HEK293 (cell line): Measurements from ENCODE around the gene HIPK2.

Experiments used
- CTCF ChIA-PET: fragments of 350-600 bp; formaldehyde crosslinking; extraction: SDS; loops from one replicate; lab custom pipeline; 2021; ENCODE audit warnings: antibody characterized with exemption; lab: Yijun Ruan, JAX
- POLR2A ChIA-PET: fragments of 300-600 bp; formaldehyde crosslinking; extraction: SDS; loops from one replicate; lab custom pipeline; 2020; ENCODE audit warnings: antibody characterized with exemption, inconsistent platforms; lab: Yijun Ruan, JAX
- H3K27ac ChIP-seq: fragments of 200-500 bp; sonication (Bioruptor generic); 2 replicates; pipeline ENCODE4 v1.5.1; 2014; ENCODE audit warnings: low read depth, low read length, control low read depth, inconsistent platforms; ENCODE audit errors: extremely low read depth
- H3K36me3 ChIP-seq, 2 experiments: fragments of 200-500 bp in 1 of 2; sonication (Bioruptor generic) in 1 of 2; 1 replicate in 1 of 2; 2 replicates in 1 of 2; pipeline ENCODE4 v1.5.1; 2014 to 2017; ENCODE audit warnings: inconsistent platforms in 2 of 2, low read length in 2 of 2; ENCODE audit not compliant: control insufficient read depth in 2 of 2, insufficient read depth in 1 of 2
- H3K4me1 ChIP-seq: fragments of 200-500 bp; sonication (Bioruptor generic); 2 replicates; pipeline ENCODE4 v1.5.1; 2014; ENCODE audit warnings: mild to moderate bottlenecking, low read length, inconsistent platforms; ENCODE audit not compliant: control insufficient read depth, insufficient read depth
- H3K4me3 ChIP-seq: 2 replicates; pipeline ENCODE4 v1.5.1; 2011; ENCODE audit warnings: low read depth, mild to moderate bottlenecking, control low read depth, low read length, moderate library complexity
- H3K9me3 ChIP-seq: fragments of 200-500 bp; sonication (Bioruptor generic); 2 replicates; pipeline ENCODE4 v1.5.1; 2014; ENCODE audit warnings: low read depth, low read length, inconsistent platforms; ENCODE audit not compliant: control insufficient read depth, insufficient read depth
- AEBP2 ChIP-seq: fragments of 450-650 bp; formaldehyde crosslinking; IDR thresholded peaks from 2 replicates; pipeline ENCODE4 v1.5.1; 2016; ENCODE audit warnings: missing biosample characterization, missing genetic modification characterization, borderline replicate concordance
- EGR2 ChIP-seq: fragments of 450-650 bp; formaldehyde crosslinking; IDR thresholded peaks from 2 replicates; pipeline ENCODE4 v1.5.1; 2016; ENCODE audit warnings: low read depth, missing biosample characterization, missing genetic modification characterization
- FEZF1 ChIP-seq: fragments of 450-650 bp; formaldehyde crosslinking; IDR thresholded peaks from 2 replicates; pipeline ENCODE4 v1.5.1; 2016; ENCODE audit warnings: missing biosample characterization, missing genetic modification characterization
- MYNN ChIP-seq: fragments of 450-650 bp; formaldehyde crosslinking; IDR thresholded peaks from 2 replicates; pipeline ENCODE4 v1.5.1; 2016; ENCODE audit warnings: missing biosample characterization, missing genetic modification characterization, borderline replicate concordance
- OSR2 ChIP-seq: fragments of 450-650 bp; formaldehyde crosslinking; IDR thresholded peaks from 2 replicates; pipeline ENCODE4 v1.5.1; 2016; ENCODE audit warnings: missing biosample characterization, missing genetic modification characterization
- SCRT1 ChIP-seq: fragments of 450-650 bp; formaldehyde crosslinking; IDR thresholded peaks from 2 replicates; pipeline ENCODE4 v1.5.1; 2016; ENCODE audit warnings: missing biosample characterization, missing genetic modification characterization, borderline replicate concordance
- SCRT2 ChIP-seq: fragments of 450-650 bp; formaldehyde crosslinking; IDR thresholded peaks from 2 replicates; pipeline ENCODE4 v1.5.1; 2016; ENCODE audit warnings: missing biosample characterization, missing genetic modification characterization
- SETDB1 ChIP-seq: IDR thresholded peaks from one replicate; pipeline ENCODE4 v1.6.1; 2017; ENCODE audit warnings: mild to moderate bottlenecking, low read length, moderate library complexity, mixed read lengths; ENCODE audit not compliant: insufficient read length
- SP2 ChIP-seq: fragments of 450-650 bp; formaldehyde crosslinking; IDR thresholded peaks from 2 replicates; pipeline ENCODE4 v1.5.1; 2016; ENCODE audit warnings: missing biosample characterization, missing genetic modification characterization
- TRIM28 ChIP-seq: IDR thresholded peaks from 2 replicates; pipeline ENCODE4 v1.6.1; 2011; ENCODE audit warnings: low read length, control low read depth, borderline replicate concordance
- ZBTB10 ChIP-seq: fragments of 450-650 bp; formaldehyde crosslinking; IDR thresholded peaks from 2 replicates; pipeline ENCODE4 v1.5.1; 2016; ENCODE audit warnings: missing biosample characterization, missing genetic modification characterization
- ZFP37 ChIP-seq: fragments of 450-650 bp; formaldehyde crosslinking; IDR thresholded peaks from 2 replicates; pipeline ENCODE4 v1.5.1; 2016; ENCODE audit warnings: missing biosample characterization, missing genetic modification characterization
- ZNF214 ChIP-seq: fragments of 450-650 bp; formaldehyde crosslinking; IDR thresholded peaks from 2 replicates; pipeline ENCODE4 v1.5.1; 2017; ENCODE audit warnings: missing biosample characterization, mild to moderate bottlenecking, missing genetic modification characterization, borderline replicate concordance
- ZNF26 ChIP-seq: fragments of 450-650 bp; formaldehyde crosslinking; IDR thresholded peaks from 2 replicates; pipeline ENCODE4 v1.5.1; 2016; ENCODE audit warnings: missing biosample characterization, missing genetic modification characterization
- ZNF362 ChIP-seq: fragments of 450-650 bp; formaldehyde crosslinking; IDR thresholded peaks from 2 replicates; pipeline ENCODE4 v1.5.1; 2016; ENCODE audit warnings: missing biosample characterization, missing genetic modification characterization
- ZNF416 ChIP-seq: fragments of 450-650 bp; formaldehyde crosslinking; IDR thresholded peaks from 2 replicates; pipeline ENCODE4 v1.5.1; 2016; ENCODE audit warnings: missing biosample characterization, missing genetic modification characterization
- ZNF433 ChIP-seq: fragments of 450-650 bp; formaldehyde crosslinking; IDR thresholded peaks from 2 replicates; pipeline ENCODE4 v1.5.1; 2016; ENCODE audit warnings: missing biosample characterization, missing genetic modification characterization, low read depth
- ZNF501 ChIP-seq: fragments of 450-650 bp; formaldehyde crosslinking; IDR thresholded peaks from 2 replicates; pipeline ENCODE4 v1.5.1; 2016; ENCODE audit warnings: missing biosample characterization, missing genetic modification characterization
- ZNF518A ChIP-seq: fragments of 450-650 bp; formaldehyde crosslinking; conservative IDR thresholded peaks from 2 replicates; pipeline ENCODE4 v1.5.1; 2016; ENCODE audit warnings: low read depth, missing biosample characterization, missing genetic modification characterization
- ZNF530 ChIP-seq: fragments of 450-650 bp; formaldehyde crosslinking; IDR thresholded peaks from 2 replicates; pipeline ENCODE4 v1.5.1; 2016; ENCODE audit warnings: low read depth, missing biosample characterization, missing genetic modification characterization
- ZNF580 ChIP-seq: fragments of 450-650 bp; formaldehyde crosslinking; IDR thresholded peaks from 2 replicates; pipeline ENCODE4 v1.5.1; 2016; ENCODE audit warnings: missing biosample characterization, missing genetic modification characterization
- ZNF658 ChIP-seq: fragments of 450-650 bp; formaldehyde crosslinking; IDR thresholded peaks from 2 replicates; pipeline ENCODE4; 2016; ENCODE audit warnings: missing biosample characterization, missing genetic modification characterization
- ZNF701 ChIP-seq: fragments of 450-650 bp; formaldehyde crosslinking; IDR thresholded peaks from 2 replicates; pipeline ENCODE4 v1.5.1; 2016; ENCODE audit warnings: missing biosample characterization, missing genetic modification characterization
- ZNF792 ChIP-seq: fragments of 450-650 bp; formaldehyde crosslinking; IDR thresholded peaks from 2 replicates; pipeline ENCODE4 v1.5.1; 2016; ENCODE audit warnings: missing biosample characterization, missing genetic modification characterization
- ZNF843 ChIP-seq: fragments of 450-650 bp; formaldehyde crosslinking; IDR thresholded peaks from 2 replicates; pipeline ENCODE4 v1.5.1; 2016; ENCODE audit warnings: missing biosample characterization, missing genetic modification characterization

Gene HIPK2

GRCh38 chr7:139594911-139595476, 182.8 kb downstream of the HIPK2 start:
- no peak for TF ChIP-seq ZNF214 (tag by site-specific recombination)
- no peak for TF ChIP-seq ZNF362
- no peak for TF ChIP-seq MYNN (tag by site-specific recombination)
- TF ChIP-seq ZNF26 (tag by site-specific recombination): no peak
- TF ChIP-seq ZNF701 (tag by site-specific recombination): no peak
- TF ChIP-seq SETDB1: no peak
- TF ChIP-seq ZNF658 (tag by site-specific recombination): no peak
- no peak for TF ChIP-seq ZNF843
- TF ChIP-seq ZNF501: no peak
- no peak for TF ChIP-seq ZNF433
- TF ChIP-seq EGR2: no peak
- TF ChIP-seq ZNF792 (tag by site-specific recombination): no peak
- no peak for TF ChIP-seq ZBTB10
- TF ChIP-seq ZFP37 (tag by site-specific recombination): no peak
- TF ChIP-seq AEBP2: no peak
- no peak for TF ChIP-seq ZNF530 (tag by site-specific recombination)
- no peak for TF ChIP-seq ZNF416 (tag by site-specific recombination)
- no peak for TF ChIP-seq SCRT2 (tag by site-specific recombination)
- Histone ChIP-seq H3K4me1 (peaks cover 6% of the 10 kb centered on the region), H3K4me3 (no peak overlapping the region), H3K27ac (no peak overlapping the region), H3K36me3 (peaks cover 0 to 78% of the 10 kb centered on the region in 2 experiments; a peak in 1 of 3 replicates), H3K9me3 (no peaks in the 10 kb centered on the region)
- CTCF ChIA-PET: interaction anchor here (0.5 to 1.3 kb wide), 3 partner anchors 26 to 408 kb away, joined by 3 to 6 read pairs (median 4); no protein-coding TSS in a partner anchor
- POLR2A ChIA-PET: no interaction called here

- Histone ChIP-seq H3K4me3 (no peak overlapping the region), H3K4me1 (peaks cover 6% of the 10 kb centered on the region), H3K36me3 (peaks cover 0 to 76% of the 10 kb centered on the region in 2 experiments; a peak in 1 of 3 replicates), H3K27ac (no peak overlapping the region), H3K9me3 (no peaks in the 10 kb centered on the region)
- POLR2A ChIA-PET: no interaction called here
- CTCF ChIA-PET: interaction anchor here (0.6 to 1.7 kb wide), 6 partner anchors 8 to 411 kb away, joined by 3 to 9 read pairs (median 4); no protein-coding TSS in a partner anchor
- peak; percentile 56 for TF ChIP-seq FEZF1 (tag by site-specific recombination)
- 0 out of 2 replicates have a peak, but pooled peaks have one; percentile 15 for TF ChIP-seq SCRT1
- TF ChIP-seq SP2 (tag by site-specific recombination): no peak
- TF ChIP-seq OSR2 (tag by site-specific recombination): 0 out of 2 replicates have a peak, but pooled peaks have one; percentile 26
- TF ChIP-seq TRIM28: no peak
- no peak for TF ChIP-seq ZNF518A (tag by site-specific recombination)
- no peak for TF ChIP-seq ZNF580 (tag by site-specific recombination)
Measured at GRCh38 chr7:139594090-139594489, 183.7 kb downstream of the HIPK2 start.
